UCSD-AML1 (cell line): ENCODE data around the gene LPAR5.
"Not testable (repeated sequence)": the region's sequence is repeated elsewhere in the genome, so short reads cannot be mapped to it uniquely, and the experiment has no call there.

Experiments
- DNase-seq: peaks from one replicate; lab custom pipeline; 2025; ENCODE audit not compliant: unreplicated experiment; lab: John Stamatoyannopoulos, UW

The LPAR5 gene

GRCh38 chr12:6607751-6608591 lies 27.8 kb downstream of the LPAR5 start:
- peak; percentile 48 for DNase-seq

- peak; percentile 61 for DNase-seq
Measured at GRCh38 chr12:6606331-6607131, 29.2 kb downstream of the LPAR5 start.

- DNase-seq = no peak
Measured at GRCh38 chr12:6605421-6606330, 30.1 kb downstream of the LPAR5 start.

- no peak for DNase-seq
Measured at GRCh38 chr12:6604259-6605029, 31.3 kb downstream of the LPAR5 start.

GRCh38 chr12:6603095-6603567 lies 32.6 kb downstream of the LPAR5 start:
- DNase-seq = peak; percentile 46

- no peak for DNase-seq
Measured at GRCh38 chr12:6602526-6602925, 33.2 kb downstream of the LPAR5 start.

GRCh38 chr12:6595673-6596072 lies 40.1 kb downstream of the LPAR5 start:
- not testable (repeated sequence) for DNase-seq

- DNase-seq = no peak
Measured at GRCh38 chr12:6592087-6592486, 43.7 kb downstream of the LPAR5 start.

GRCh38 chr12:6586569-6586968 lies 49.2 kb downstream of the LPAR5 start:
- not testable (repeated sequence) for DNase-seq

- no peak for DNase-seq
Measured at GRCh38 chr12:6584293-6584692, 51.5 kb downstream of the LPAR5 start.

- DNase-seq = no peak
Measured at GRCh38 chr12:6582959-6583358, 52.8 kb downstream of the LPAR5 start.

- DNase-seq = no peak
Measured at GRCh38 chr12:6582196-6582595, 53.6 kb downstream of the LPAR5 start.

- no peak for DNase-seq
Measured at GRCh38 chr12:6575648-6576047, 60.1 kb downstream of the LPAR5 start.

- DNase-seq = no peak
Measured at GRCh38 chr12:6574576-6575295, 61.0 kb downstream of the LPAR5 start.

GRCh38 chr12:6573001-6573400 lies 62.8 kb downstream of the LPAR5 start:
- no peak for DNase-seq

- peak; percentile 68 for DNase-seq
Measured at GRCh38 chr12:6570264-6570887, 65.4 kb downstream of the LPAR5 start.

GRCh38 chr12:6569786-6570185 lies 66.0 kb downstream of the LPAR5 start:
- no peak for DNase-seq

GRCh38 chr12:6569312-6569711 lies 66.4 kb downstream of the LPAR5 start:
- DNase-seq = no peak
